Trophoblast cell (in vitro differentiated cells and primary cell): ENCODE measurements around the gene REEP6.
"Not testable (repeated sequence)": the region's sequence is repeated elsewhere in the genome, so short reads cannot be mapped to it uniquely, and the experiment has no call there.

Source experiments
- DNase-seq, 2 donors: peaks; one replicate each; pipeline ENCODE4 v3.0.0-alpha.2; 2016
- H2AFZ ChIP-seq: 2 replicates; pipeline ENCODE4 v1.6.1; 2013; ENCODE audit warnings: low read length, moderate library complexity, mild to moderate bottlenecking; ENCODE audit not compliant: insufficient read depth, poor library complexity
- H2AK5ac ChIP-seq: 2 replicates; pipeline ENCODE4 v1.6.1; 2013; ENCODE audit warnings: mild to moderate bottlenecking, low read length
- H2BK120ac ChIP-seq: 2 replicates; pipeline ENCODE4 v1.6.1; 2013; ENCODE audit warnings: low read length, mild to moderate bottlenecking, moderate library complexity; ENCODE audit not compliant: insufficient read depth, poor library complexity
- H2BK12ac ChIP-seq: 2 replicates; pipeline ENCODE4 v1.6.1; 2013; ENCODE audit warnings: mild to moderate bottlenecking, low read length, moderate library complexity
- H2BK5ac ChIP-seq: 2 replicates; pipeline ENCODE4 v1.6.1; 2013; ENCODE audit warnings: low read length, low read depth, moderate library complexity, mild to moderate bottlenecking; ENCODE audit not compliant: poor library complexity
- H3K14ac ChIP-seq: 2 replicates; pipeline ENCODE4 v1.6.1; 2013; ENCODE audit warnings: mild to moderate bottlenecking, low read length
- H3K18ac ChIP-seq: 2 replicates; pipeline ENCODE4 v1.6.1; 2013; ENCODE audit warnings: mild to moderate bottlenecking, low read length
- H3K23ac ChIP-seq: 2 replicates; pipeline ENCODE4 v1.6.1; 2013; ENCODE audit warnings: low read length
- H3K27ac ChIP-seq: 2 replicates; pipeline ENCODE4 v1.5.1; 2013; ENCODE audit warnings: low read depth, mild to moderate bottlenecking, inconsistent platforms, low read length, moderate library complexity
- H3K27me3 ChIP-seq: 2 replicates; pipeline ENCODE4 v1.6.1; 2013; ENCODE audit warnings: inconsistent platforms, mild to moderate bottlenecking, low read length, moderate library complexity; ENCODE audit not compliant: insufficient read depth
- H3K36me3 ChIP-seq, 2 experiments: 1 replicate in 1 of 2; 2 replicates in 1 of 2; pipeline ENCODE4 v1.6.1; 2013; ENCODE audit warnings: low read length in 2 of 2, mild to moderate bottlenecking in 2 of 2, moderate library complexity in 1 of 2; ENCODE audit not compliant: insufficient read depth in 2 of 2, control insufficient read depth in 1 of 2
- H3K4ac ChIP-seq: 2 replicates; pipeline ENCODE4 v1.6.1; 2013; ENCODE audit warnings: low read depth, mild to moderate bottlenecking, low read length, moderate library complexity
- H3K4me1 ChIP-seq, 2 experiments: 1 replicate in 1 of 2; 2 replicates in 1 of 2; pipeline ENCODE4 v1.6.1; 2013; ENCODE audit warnings: low read length in 2 of 2, mild to moderate bottlenecking in 2 of 2, moderate library complexity in 1 of 2; ENCODE audit not compliant: insufficient read depth in 2 of 2, control insufficient read depth in 1 of 2
- H3K4me2 ChIP-seq: 2 replicates; pipeline ENCODE4 v1.6.1; 2013; ENCODE audit warnings: inconsistent platforms, mild to moderate bottlenecking, low read length, moderate library complexity
- H3K4me3 ChIP-seq: 2 replicates; pipeline ENCODE4 v1.5.1; 2013; ENCODE audit warnings: mild to moderate bottlenecking, low read depth, low read length, inconsistent platforms
- H3K79me1 ChIP-seq: one replicate; pipeline ENCODE4 v1.6.1; 2013; ENCODE audit warnings: low read length
- H3K79me2 ChIP-seq: 2 replicates; pipeline ENCODE4 v1.6.1; 2013; ENCODE audit warnings: low read length, mild to moderate bottlenecking; ENCODE audit not compliant: control insufficient read depth, insufficient read depth, poor library complexity
- H3K9ac ChIP-seq: 2 replicates; pipeline ENCODE4 v1.6.1; 2013; ENCODE audit warnings: mild to moderate bottlenecking, low read length
- H3K9me3 ChIP-seq: 2 replicates; pipeline ENCODE4 v1.6.1; 2013; ENCODE audit warnings: low read depth, mild to moderate bottlenecking, control low read depth, inconsistent platforms, low read length; ENCODE audit not compliant: insufficient read depth
- H4K12ac ChIP-seq: 2 replicates; pipeline ENCODE4 v1.6.1; 2013; ENCODE audit warnings: low read depth, mild to moderate bottlenecking, low read length, moderate library complexity
- H4K8ac ChIP-seq: 2 replicates; pipeline ENCODE4 v1.6.1; 2013; ENCODE audit warnings: low read depth, mild to moderate bottlenecking, low read length, moderate library complexity
- H4K91ac ChIP-seq: one replicate; pipeline ENCODE4 v1.6.1; 2013; ENCODE audit warnings: low read depth, mild to moderate bottlenecking, low read length, moderate library complexity
- WGBS: extraction: QIAGEN DNeasy Blood & Tissue Kit; methylation state at CpG from one replicate; pipeline ENCODE4 v1.1.7; 2013; ENCODE audit warnings: missing lambda C conversion rate; ENCODE audit not compliant: insufficient read length, insufficient coverage; ENCODE audit errors: extremely low coverage; 5-methylcytosine and 5-hydroxymethylcytosine counted together

Gene REEP6

DNA sequence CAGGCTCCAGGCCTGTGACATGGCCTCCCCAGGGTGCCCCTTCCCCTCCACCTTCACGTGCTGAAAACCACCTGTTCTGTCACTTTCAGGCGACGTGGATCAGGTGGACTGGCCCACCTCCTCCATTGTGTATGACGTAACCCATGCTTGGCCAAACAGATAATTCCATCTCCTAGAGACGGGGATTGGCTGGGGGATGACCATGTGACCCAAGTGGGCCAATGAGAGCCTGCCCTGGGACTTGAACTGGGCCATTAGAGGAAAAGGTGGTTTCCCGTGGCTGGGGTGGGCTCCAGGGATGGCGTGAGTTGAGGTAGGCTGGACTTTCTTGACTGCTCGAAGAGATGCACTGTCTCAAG is 25.4 kb downstream of the REEP6 start:
- no CpG with 5 or more reads among the region's 8 CpGs for WGBS

GRCh38 chr19:1518471-1518870 is 27.5 kb downstream of the REEP6 start:
- no peaks in the 10 kb centered on the region for H3K79me2 ChIP-seq
- H3K9me3 ChIP-seq = peaks cover 15% of the 10 kb centered on the region
- WGBS = no CpG with 5 or more reads among the region's 4 CpGs
- H4K12ac ChIP-seq = no peak overlapping the region
- no peak for DNase-seq
- H3K36me3 ChIP-seq = no peaks in the 10 kb centered on the region
- no peak overlapping the region for H3K4ac ChIP-seq
- H2BK120ac ChIP-seq = no peak overlapping the region
- H3K79me1 ChIP-seq = peaks cover 2% of the 10 kb centered on the region
- H3K4me3 ChIP-seq = peak overlapping the region; percentile 54
- peaks cover 7% of the 10 kb centered on the region for H3K27me3 ChIP-seq
- H3K9ac ChIP-seq = no peak overlapping the region
- no peak overlapping the region for H4K8ac ChIP-seq
- peaks cover 0 to 2% of the 10 kb centered on the region in 2 experiments for H3K4me1 ChIP-seq
- no peak overlapping the region for H2BK5ac ChIP-seq
- no peak overlapping the region for H2BK12ac ChIP-seq
- H3K27ac ChIP-seq = no peak overlapping the region
- no peak overlapping the region for H3K4me2 ChIP-seq
- H3K14ac ChIP-seq = no peak overlapping the region
- H3K23ac ChIP-seq = no peak overlapping the region
- no peak overlapping the region for H4K91ac ChIP-seq
- no peak overlapping the region for H2AFZ ChIP-seq
- no peak overlapping the region for H3K18ac ChIP-seq
- H2AK5ac ChIP-seq = no peak overlapping the region

More for the DNA sequence above, 25.4 kb downstream of the REEP6 start:
- Histone ChIP-seq H3K36me3 (no peaks in the 10 kb centered on the region), H3K79me2 (no peaks in the 10 kb centered on the region), H3K18ac (no peak overlapping the region), H2AFZ (no peak overlapping the region), H3K27me3 (no peaks in the 10 kb centered on the region), H3K4me2 (no peak overlapping the region), H2BK12ac (no peak overlapping the region), H2BK5ac (no peak overlapping the region), H4K91ac (no peak overlapping the region), H3K9me3 (peaks cover 11% of the 10 kb centered on the region), H3K9ac (no peak overlapping the region), H4K8ac (no peak overlapping the region), H3K14ac (no peak overlapping the region), H4K12ac (no peak overlapping the region), H3K4me3 (no peak overlapping the region), H2AK5ac (no peak overlapping the region), H3K79me1 (peaks cover 8% of the 10 kb centered on the region), H3K27ac (no peak overlapping the region), H3K4ac (no peak overlapping the region), H3K4me1 (peaks cover 0 to 4% of the 10 kb centered on the region in 2 experiments), H2BK120ac (no peak overlapping the region), H3K23ac (no peak overlapping the region)
- no peak for DNase-seq

GRCh38 chr19:1519802-1520201 is 28.8 kb downstream of the REEP6 start:
- H2BK120ac ChIP-seq, H3K23ac ChIP-seq, H2AFZ ChIP-seq, H2AK5ac ChIP-seq, H3K14ac ChIP-seq, H3K18ac ChIP-seq, H3K79me2 ChIP-seq, H3K27ac ChIP-seq, DNase-seq, H3K9ac ChIP-seq, H4K8ac ChIP-seq, H3K79me1 ChIP-seq, H3K36me3 ChIP-seq, H3K4ac ChIP-seq, H3K4me1 ChIP-seq, H2BK12ac ChIP-seq, H4K12ac ChIP-seq, H2BK5ac ChIP-seq, H4K91ac ChIP-seq, H3K4me2 ChIP-seq, H3K4me3 ChIP-seq: not testable (repeated sequence)
- no CpG with 5 or more reads among the region's 8 CpGs for WGBS
- peaks cover 18% of the 10 kb centered on the region for H3K9me3 ChIP-seq
- H3K27me3 ChIP-seq = peaks cover 19% of the 10 kb centered on the region

DNA sequence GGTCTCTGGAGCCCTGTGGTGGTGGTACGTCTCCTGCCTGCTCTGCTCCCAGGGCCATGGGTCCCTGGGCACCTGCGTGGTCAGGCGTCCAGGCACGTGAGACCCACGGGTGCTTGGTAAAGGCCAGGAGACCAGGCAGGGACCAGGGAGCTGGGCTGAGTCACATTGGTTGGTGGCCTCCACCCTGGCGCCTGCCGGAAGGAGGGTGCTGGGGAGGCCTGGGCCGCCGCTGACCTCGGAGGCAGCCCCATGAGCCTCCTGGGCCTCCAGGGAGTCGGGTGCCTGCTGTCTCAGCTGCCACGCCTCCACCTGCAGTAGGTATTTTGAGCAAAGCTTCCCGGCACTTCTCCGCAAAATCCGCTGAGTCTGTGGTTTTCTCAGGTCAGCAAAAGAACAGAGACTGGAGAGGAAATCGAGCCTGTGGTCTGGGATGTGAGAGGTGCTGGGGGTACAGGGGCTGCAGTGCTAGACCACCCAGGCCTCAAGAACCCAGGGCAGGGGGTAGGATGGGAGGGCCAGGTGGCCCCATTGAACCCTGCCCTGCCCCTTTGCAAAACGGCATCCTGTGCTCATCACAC is 29.3 kb downstream of the REEP6 start:
- no CpG with 5 or more reads among the region's 17 CpGs for WGBS
- no peak overlapping the region for H3K4me2 ChIP-seq
- no peak overlapping the region for H3K4me3 ChIP-seq
- no peaks in the 10 kb centered on the region for H3K36me3 ChIP-seq
- no peaks in the 10 kb centered on the region for H3K79me2 ChIP-seq
- no peak for DNase-seq
- H2BK12ac ChIP-seq = no peak overlapping the region
- no peaks in the 10 kb centered on the region for H3K79me1 ChIP-seq
- no peak overlapping the region for H4K12ac ChIP-seq
- no peak overlapping the region for H3K4ac ChIP-seq
- H3K9me3 ChIP-seq = peaks cover 19% of the 10 kb centered on the region
- no peak overlapping the region for H3K14ac ChIP-seq
- no peak overlapping the region for H4K8ac ChIP-seq
- H3K23ac ChIP-seq = no peak overlapping the region
- H3K4me1 ChIP-seq = no peaks in the 10 kb centered on the region
- no peak overlapping the region for H3K27ac ChIP-seq
- no peak overlapping the region for H2AK5ac ChIP-seq
- peaks cover 20% of the 10 kb centered on the region for H3K27me3 ChIP-seq
- H4K91ac ChIP-seq = no peak overlapping the region
- no peak overlapping the region for H2BK5ac ChIP-seq
- H3K18ac ChIP-seq = no peak overlapping the region
- no peak overlapping the region for H2AFZ ChIP-seq
- no peak overlapping the region for H3K9ac ChIP-seq
- no peak overlapping the region for H2BK120ac ChIP-seq
